Measurements from ENCODE around the gene SPATA17.

The SPATA17 gene

DNA sequence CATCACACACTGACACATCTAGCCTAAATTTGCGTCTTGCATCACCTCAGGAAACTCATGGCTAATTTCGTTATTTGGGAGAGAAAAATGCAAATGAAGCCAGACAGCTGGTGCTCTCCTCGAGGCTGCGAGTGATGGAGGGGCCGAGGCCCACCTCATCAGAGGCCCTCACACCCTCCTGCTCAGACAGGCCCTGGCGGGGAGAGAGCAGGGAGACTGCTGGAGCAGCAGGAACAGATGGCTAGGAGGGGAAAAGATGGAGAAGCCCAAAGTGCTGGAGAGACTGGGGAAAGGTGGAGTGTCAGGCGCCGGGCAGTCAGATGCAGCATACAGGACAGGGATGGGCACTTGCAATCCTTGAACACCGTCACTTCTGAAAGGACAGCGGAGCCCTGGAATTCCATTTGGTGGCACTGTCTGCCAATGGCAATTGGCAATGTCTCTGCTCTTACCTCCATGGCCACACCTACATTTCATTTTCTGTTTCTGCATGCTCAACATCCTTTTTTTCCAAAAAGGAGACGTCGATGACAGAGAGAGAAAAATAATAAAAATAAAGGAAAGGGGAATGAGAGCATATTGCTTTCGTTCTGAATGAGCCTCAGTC, 286.2 kb downstream of the SPATA17 start:
- no peak for DNase-seq (ENCODE audit: extremely low spot score)
- no peak for TF ChIP-seq LEF1 (IDR thresholded peaks at IDR 0.05; ENCODE audit: borderline replicate concordance)
- TF ChIP-seq SP1 (IDR thresholded peaks at IDR 0.05) = no peak
- TF ChIP-seq TARDBP (IDR thresholded peaks at IDR 0.05) = no peak
- POLR2A ChIA-PET = no interaction called here
- CTCF ChIA-PET = no interaction called here

- no peak for DNase-seq (ENCODE audit: extremely low spot score)
- POLR2A ChIA-PET = no interaction called here
These were observed 288.7 kb downstream of the SPATA17 start for GRCh38 chr1:217919683-217920388.

More at GRCh38 chr1:217919683-217920388, 288.7 kb downstream of the SPATA17 start:
- CTCF ChIA-PET = no interaction called here
- TF ChIP-seq L3MBTL2 (conservative IDR thresholded peaks at IDR 0.05) (no peak), HDGF (IDR thresholded peaks at IDR 0.05; ENCODE audit: borderline replicate concordance) (no peak), BHLHE40 (IDR thresholded peaks at IDR 0.05; ENCODE audit: borderline replicate concordance) (no peak), NFRKB (IDR thresholded peaks at IDR 0.05) (no peak), LEF1 (IDR thresholded peaks at IDR 0.05; ENCODE audit: borderline replicate concordance) (no peak), ELF4 (IDR thresholded peaks at IDR 0.05) (no peak), SP1 (IDR thresholded peaks at IDR 0.05) (no peak), ARNT (IDR thresholded peaks at IDR 0.05) (no peak), TARDBP (IDR thresholded peaks at IDR 0.05) (no peak), FOXK2 (IDR thresholded peaks at IDR 0.05) (no peak), FOXM1 (IDR thresholded peaks at IDR 0.05; ENCODE audit: borderline replicate concordance) (no peak), FOXA1 (IDR thresholded peaks at IDR 0.05) (no peak), SUZ12 (IDR thresholded peaks at IDR 0.05) (no peak), CTBP1 (IDR thresholded peaks at IDR 0.05; ENCODE audit: borderline replicate concordance) (no peak), ZNF384 (IDR thresholded peaks at IDR 0.05) (no peak)
- TF ChIP-seq, protein P1, sequence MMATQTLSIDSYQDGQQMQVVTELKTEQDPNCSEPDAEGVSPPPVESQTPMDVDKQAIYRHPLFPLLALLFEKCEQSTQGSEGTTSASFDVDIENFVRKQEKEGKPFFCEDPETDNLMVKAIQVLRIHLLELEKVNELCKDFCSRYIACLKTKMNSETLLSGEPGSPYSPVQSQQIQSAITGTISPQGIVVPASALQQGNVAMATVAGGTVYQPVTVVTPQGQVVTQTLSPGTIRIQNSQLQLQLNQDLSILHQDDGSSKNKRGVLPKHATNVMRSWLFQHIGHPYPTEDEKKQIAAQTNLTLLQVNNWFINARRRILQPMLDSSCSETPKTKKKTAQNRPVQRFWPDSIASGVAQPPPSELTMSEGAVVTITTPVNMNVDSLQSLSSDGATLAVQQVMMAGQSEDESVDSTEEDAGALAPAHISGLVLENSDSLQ (IDR thresholded peaks at IDR 0.05) = no peak
